H1 (cell line): Measurements from ENCODE around the gene HS2ST1. TPM values are rescaled to one million over a fixed set of nuclear protein-coding genes. Genes with fewer than 3 reads are reported as not detected.

Experiments used
- CTCF ChIA-PET: fragments of 300-600 bp; sonication (Branson Sonifier 250); formaldehyde crosslinking; loops from one replicate; lab custom pipeline; 2021; ENCODE audit not compliant: partially characterized antibody; lab: Charles Lee
- POLR2A ChIA-PET: fragments of 300-600 bp; sonication (Branson Sonifier 250); formaldehyde crosslinking; loops from one replicate; lab custom pipeline; 2021; ENCODE audit warnings: inconsistent platforms; ENCODE audit not compliant: partially characterized antibody; lab: Charles Lee
- DNase-seq, 2 experiments: peaks; one replicate each; pipeline versions ENCODE4 v3.0.0 to v3.0.0-alpha.2; 2010 to 2022; ENCODE audit warnings: low spot score in 2 of 2, low read depth in 1 of 2, mixed read lengths in 1 of 2
- FAIRE-seq: peaks from 2 replicates; lab custom pipeline; 2011; peaks lifted over from hg19 to GRCh38; lab: Jason Lieb, UNC
- H2AFZ ChIP-seq: 2 replicates; pipeline ENCODE4 v1.8.1; 2012; ENCODE audit warnings: low read length, inconsistent platforms
- H2AK5ac ChIP-seq: 2 replicates; pipeline ENCODE4 v1.6.1; 2013; ENCODE audit warnings: low read depth, low read length
- H2BK120ac ChIP-seq: replicated peaks from 2 replicates; pipeline ENCODE3; 2013; ENCODE audit warnings: low read depth, low read length, inconsistent platforms
- H2BK12ac ChIP-seq: 2 replicates; pipeline ENCODE4 v1.6.1; 2013; ENCODE audit warnings: low read depth, low read length
- H2BK15ac ChIP-seq: 2 replicates; pipeline ENCODE4 v1.6.1; 2013; ENCODE audit warnings: low read length
- H2BK20ac ChIP-seq: 2 replicates; pipeline ENCODE4 v1.6.1; 2013; ENCODE audit warnings: low read length
- H2BK5ac ChIP-seq: 2 replicates; pipeline ENCODE4 v1.6.1; 2013; ENCODE audit warnings: low read depth, low read length
- H3K14ac ChIP-seq: 2 replicates; pipeline ENCODE4 v1.6.1; 2013; ENCODE audit warnings: inconsistent platforms; ENCODE audit not compliant: insufficient read length
- H3K18ac ChIP-seq: 2 replicates; pipeline ENCODE4 v1.6.1; 2013; ENCODE audit warnings: low read length; ENCODE audit errors: extremely low read depth
- H3K23ac ChIP-seq: 2 replicates; pipeline ENCODE4 v1.6.1; 2013; ENCODE audit warnings: inconsistent platforms; ENCODE audit not compliant: insufficient read length
- H3K23me2 ChIP-seq: 2 replicates; pipeline ENCODE4 v1.6.1; 2013; ENCODE audit warnings: low read depth, low read length
- H3K27ac ChIP-seq: 2 replicates; pipeline ENCODE4 v1.6.1; 2011; ENCODE audit warnings: low read depth, low read length, inconsistent platforms
- H3K27me3 ChIP-seq, 4 experiments: replicated peaks in 1 of 4; 1 replicate in 1 of 4; 2 replicates in 3 of 4; pipeline versions ENCODE4 v1.6.1 to v1.8.1; 2011 to 2013; ENCODE audit warnings: low read length in 3 of 4, mild to moderate bottlenecking in 3 of 4, inconsistent platforms in 2 of 4, mixed read lengths in 2 of 4, moderate library complexity in 1 of 4; ENCODE audit not compliant: control insufficient read depth in 3 of 4, insufficient read depth in 3 of 4; ENCODE audit errors: extremely low read depth in 1 of 4
- H3K36me3 ChIP-seq, 4 experiments: 2 replicates each; pipeline versions ENCODE4 v1.6.1 to v1.8.1; 2011 to 2013; ENCODE audit warnings: mild to moderate bottlenecking in 4 of 4, low read length in 3 of 4, moderate library complexity in 2 of 4, control low read depth in 1 of 4, inconsistent platforms in 1 of 4; ENCODE audit not compliant: insufficient read depth in 4 of 4, control insufficient read depth in 2 of 4
- H3K4ac ChIP-seq: replicated peaks from 2 replicates; pipeline ENCODE3; 2013; ENCODE audit warnings: low read length, low read depth, mixed read lengths, inconsistent platforms; ENCODE audit not compliant: insufficient read length
- H3K4me1 ChIP-seq, 4 experiments: replicated peaks in 1 of 4; 1 replicate in 1 of 4; 2 replicates in 3 of 4; pipeline versions ENCODE4 v1.6.1 to v1.8.1; 2011 to 2013; ENCODE audit warnings: low read length in 3 of 4, inconsistent platforms in 2 of 4, mixed read lengths in 1 of 4; ENCODE audit not compliant: insufficient read depth in 4 of 4, control insufficient read depth in 3 of 4
- H3K4me2 ChIP-seq, 2 experiments: 2 replicates each; pipeline versions ENCODE4 v1.6.1 to v1.8.1; 2011 to 2013; ENCODE audit warnings: low read depth in 2 of 2, low read length in 2 of 2, control low read depth in 1 of 2, inconsistent platforms in 1 of 2, mild to moderate bottlenecking in 1 of 2; ENCODE audit not compliant: insufficient read depth in 1 of 2
- H3K4me3 ChIP-seq, 4 experiments: fragments of 200-600, 300-600 bp in 1 of 4; sonication (generic), shearing (Covaris generic), sonication (Bioruptor Twin) in 1 of 4; 2 replicates each; pipeline versions ENCODE4 v1.5.1 to v1.8.1; 2011 to 2016; ENCODE audit warnings: low read length in 4 of 4, low read depth in 3 of 4, control low read depth in 2 of 4, inconsistent platforms in 2 of 4, mild to moderate bottlenecking in 2 of 4, mixed read lengths in 1 of 4, moderate library complexity in 1 of 4; ENCODE audit not compliant: insufficient read depth in 2 of 4; ENCODE audit errors: extremely low read depth in 1 of 4
- H3K56ac ChIP-seq: replicated peaks from 2 replicates; pipeline ENCODE3; 2013; ENCODE audit warnings: low read depth, mild to moderate bottlenecking, mixed read lengths, low read length, inconsistent platforms; ENCODE audit not compliant: insufficient read length
- H3K79me1 ChIP-seq: 2 replicates; pipeline ENCODE4 v1.6.1; 2013; ENCODE audit warnings: low read depth, low read length, control low read depth
- H3K79me2 ChIP-seq, 2 experiments: 2 replicates each; pipeline versions ENCODE4 v1.6.1 to v1.8.1; 2012 to 2013; ENCODE audit warnings: low read length in 2 of 2, mild to moderate bottlenecking in 2 of 2, inconsistent platforms in 1 of 2; ENCODE audit not compliant: insufficient read depth in 2 of 2, control insufficient read depth in 1 of 2
- H3K9ac ChIP-seq, 4 experiments: replicated peaks in 1 of 4; 1 replicate in 1 of 4; 2 replicates in 3 of 4; pipeline versions ENCODE4 v1.6.1 to v1.8.1; 2011 to 2013; ENCODE audit warnings: low read depth in 3 of 4, low read length in 3 of 4, control low read depth in 2 of 4, mild to moderate bottlenecking in 2 of 4, moderate library complexity in 2 of 4, inconsistent platforms in 1 of 4; ENCODE audit errors: extremely low read depth in 1 of 4
- H3K9me3 ChIP-seq, 2 experiments: 2 replicates each; pipeline versions ENCODE4 v1.6.1 to v1.8.1; 2012 to 2013; ENCODE audit warnings: mild to moderate bottlenecking in 2 of 2, moderate library complexity in 2 of 2, control low read depth in 1 of 2, inconsistent platforms in 1 of 2, low read depth in 1 of 2, low read length in 1 of 2, mixed read lengths in 1 of 2; ENCODE audit not compliant: insufficient read depth in 2 of 2
- H4K20me1 ChIP-seq, 2 experiments: replicated peaks in 1 of 2; 2 replicates each; pipeline versions ENCODE3 to v1.8.1; 2011 to 2013; ENCODE audit warnings: inconsistent platforms in 2 of 2, low read length in 2 of 2, mild to moderate bottlenecking in 1 of 2; ENCODE audit not compliant: insufficient read depth in 2 of 2, control insufficient read depth in 1 of 2
- H4K5ac ChIP-seq: 2 replicates; pipeline ENCODE4 v1.6.1; 2013; ENCODE audit warnings: low read length, low read depth, mixed read lengths, inconsistent platforms; ENCODE audit not compliant: insufficient read length
- H4K8ac ChIP-seq: 2 replicates; pipeline ENCODE4 v1.8.0; 2013; ENCODE audit warnings: mild to moderate bottlenecking, moderate library complexity, low read length, inconsistent platforms; ENCODE audit not compliant: insufficient read depth; ENCODE audit errors: extremely low read depth
- H4K91ac ChIP-seq: replicated peaks from 2 replicates; pipeline ENCODE3; 2013; ENCODE audit warnings: low read length, mixed read lengths, inconsistent platforms; ENCODE audit not compliant: insufficient read length
- EGR1 ChIP-seq: IDR thresholded peaks from 2 replicates; pipeline ENCODE4 v1.6.1; 2011; ENCODE audit warnings: low read depth, low read length, borderline replicate concordance
- polyA plus RNA-seq, 7 experiments: library from polyadenylated mRNA; depleted of rRNA in 3 of 7; stranded (reverse) in 5 of 7; unstranded in 2 of 7; fragments of >200 nt in 5 of 7; fragments of 200-250 nt in 2 of 7; gene quantifications; 1 replicate in 5 of 7; 2 replicates in 1 of 7; 4 replicates in 1 of 7; pipeline versions ENCODE4 v1.2.1 to v1.2.3, GENCODE V29; 2011 to 2013; ENCODE audit warnings: missing spikeins in 2 of 7, mixed read lengths in 2 of 7
- total RNA-seq: library from RNA; stranded (reverse); fragmentation: NEBNext Ultra II Directional; extraction: Animal tissue kit (Norgen Biotek cat#: 25700); gene quantifications from 2 replicates; pipeline ENCODE4 v1.2.1, GENCODE V29; 2021

HS2ST1 gene
- total and polyA plus RNA-seq, 2 of the 8 experiments (the other 6 are each of a cell fraction or from before 2014, with no cell fraction given) = 5.2 to 28.3 TPM

DNA sequence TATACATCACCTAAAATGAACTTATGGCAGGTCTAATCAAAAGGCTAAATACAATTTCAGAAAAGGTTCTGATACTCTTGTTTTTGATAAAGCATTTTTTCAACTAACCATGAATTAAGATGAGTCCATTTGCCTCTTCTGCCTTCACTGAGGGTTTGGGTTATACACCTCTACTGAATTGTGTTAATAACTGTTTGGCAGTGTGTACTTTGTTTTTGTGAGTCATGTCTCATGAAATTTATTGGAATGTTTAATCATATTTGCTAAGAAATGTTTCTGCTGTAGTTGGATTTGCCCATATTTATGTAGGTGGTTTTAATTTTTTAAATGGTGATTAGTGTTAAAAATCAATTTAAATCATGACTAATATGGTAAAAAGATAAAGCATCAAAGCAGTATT, 190.5 kb downstream of the HS2ST1 start:
- no peak overlapping the region for H3K27ac ChIP-seq
- peaks cover 0 to 8% (median 3%) of the 10 kb centered on the region in 4 experiments; a peak in 2 of 8 replicates for H3K36me3 ChIP-seq
- no peak overlapping the region for H3K9ac ChIP-seq
- no peak overlapping the region for H2AFZ ChIP-seq
- no peak for DNase-seq
- no peaks in the 10 kb centered on the region for H3K23me2 ChIP-seq
- ChIA-PET CTCF (interaction anchor here (1.1 kb wide), 1 partner anchor 21 kb away, joined by 4 read pairs; no protein-coding TSS in a partner anchor), POLR2A (no interaction called here)
- H4K5ac ChIP-seq = no peak overlapping the region
- no peak overlapping the region for H3K4me3 ChIP-seq
- no peak overlapping the region for H3K18ac ChIP-seq
- no peak overlapping the region for H2BK5ac ChIP-seq
- H3K14ac ChIP-seq = no peak overlapping the region
- no peak overlapping the region for H2BK15ac ChIP-seq
- H3K79me2 ChIP-seq = no peaks in the 10 kb centered on the region
- no peak overlapping the region for H2BK20ac ChIP-seq
- no peak overlapping the region for H3K56ac ChIP-seq
- H2AK5ac ChIP-seq = no peak overlapping the region
- H4K91ac ChIP-seq = no peak overlapping the region
- TF ChIP-seq EGR1 = no peak
- no peak overlapping the region for H4K8ac ChIP-seq
- H3K23ac ChIP-seq = no peak overlapping the region
- no peak overlapping the region for H2BK12ac ChIP-seq
- H3K4me2 ChIP-seq = no peak overlapping the region
- FAIRE-seq = no peak
- H3K9me3 ChIP-seq = peaks cover 6 to 9% of the 10 kb centered on the region in 2 experiments; a peak in 2 of 4 replicates
- no peak overlapping the region for H3K4ac ChIP-seq
- H4K20me1 ChIP-seq = no peaks in the 10 kb centered on the region
- H2BK120ac ChIP-seq = no peak overlapping the region
- no peaks in the 10 kb centered on the region for H3K27me3 ChIP-seq
- H3K4me1 ChIP-seq = peaks cover 0 to 6% (median 4%) of the 10 kb centered on the region in 4 experiments; a peak in 4 of 7 replicates
- H3K79me1 ChIP-seq = no peaks in the 10 kb centered on the region
